ENCODE data around the gene HOXB9. TPM values are rescaled to one million over a fixed set of nuclear protein-coding genes. Genes with fewer than 3 reads are reported as not detected.
A peak's percentile ranks its signal among the peaks of the same experiment; 100 is the strongest.

Gene HOXB9
- total RNA-seq, 6 experiments from 2014 or later = not detected

DNA sequence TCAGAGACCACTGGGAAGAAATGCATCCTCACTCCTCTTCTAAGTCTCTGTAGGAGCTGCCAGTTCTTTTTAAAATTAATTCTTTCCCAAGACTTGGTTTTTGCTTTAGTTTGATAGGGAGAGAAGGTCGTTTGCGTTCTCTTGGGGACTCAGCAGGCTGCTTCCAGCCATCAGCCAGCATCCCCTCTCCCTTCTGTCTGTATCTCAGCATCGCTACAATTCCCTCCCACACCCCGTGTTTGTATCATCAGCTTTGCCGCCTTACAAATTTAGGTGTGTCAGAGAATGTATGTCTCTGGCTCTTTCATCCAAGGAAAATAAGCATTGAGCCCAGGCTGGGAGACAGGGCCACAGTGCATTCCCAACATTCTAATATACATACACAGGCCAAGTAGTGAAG is 26.8 kb downstream of the HOXB9 start:
- no peaks in the 10 kb centered on the region for H3K9me3 Mint-ChIP-seq
- H3K27ac Mint-ChIP-seq = no peak overlapping the region
- H3K4me3 Mint-ChIP-seq = no peak overlapping the region
- H3K4me1 Mint-ChIP-seq (ENCODE audit: low read depth) = peaks cover 20% of the 10 kb centered on the region
- no peaks in the 10 kb centered on the region for H3K36me3 Mint-ChIP-seq (ENCODE audit: low read depth)
- H3K27me3 Mint-ChIP-seq (ENCODE audit: insufficient read depth) = peaks cover 97% of the 10 kb centered on the region
- DNase-seq = no peak
- TF ChIP-seq, protein P1, sequence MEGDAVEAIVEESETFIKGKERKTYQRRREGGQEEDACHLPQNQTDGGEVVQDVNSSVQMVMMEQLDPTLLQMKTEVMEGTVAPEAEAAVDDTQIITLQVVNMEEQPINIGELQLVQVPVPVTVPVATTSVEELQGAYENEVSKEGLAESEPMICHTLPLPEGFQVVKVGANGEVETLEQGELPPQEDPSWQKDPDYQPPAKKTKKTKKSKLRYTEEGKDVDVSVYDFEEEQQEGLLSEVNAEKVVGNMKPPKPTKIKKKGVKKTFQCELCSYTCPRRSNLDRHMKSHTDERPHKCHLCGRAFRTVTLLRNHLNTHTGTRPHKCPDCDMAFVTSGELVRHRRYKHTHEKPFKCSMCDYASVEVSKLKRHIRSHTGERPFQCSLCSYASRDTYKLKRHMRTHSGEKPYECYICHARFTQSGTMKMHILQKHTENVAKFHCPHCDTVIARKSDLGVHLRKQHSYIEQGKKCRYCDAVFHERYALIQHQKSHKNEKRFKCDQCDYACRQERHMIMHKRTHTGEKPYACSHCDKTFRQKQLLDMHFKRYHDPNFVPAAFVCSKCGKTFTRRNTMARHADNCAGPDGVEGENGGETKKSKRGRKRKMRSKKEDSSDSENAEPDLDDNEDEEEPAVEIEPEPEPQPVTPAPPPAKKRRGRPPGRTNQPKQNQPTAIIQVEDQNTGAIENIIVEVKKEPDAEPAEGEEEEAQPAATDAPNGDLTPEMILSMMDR (IDR thresholded peaks at IDR 0.05) = no peak

DNA sequence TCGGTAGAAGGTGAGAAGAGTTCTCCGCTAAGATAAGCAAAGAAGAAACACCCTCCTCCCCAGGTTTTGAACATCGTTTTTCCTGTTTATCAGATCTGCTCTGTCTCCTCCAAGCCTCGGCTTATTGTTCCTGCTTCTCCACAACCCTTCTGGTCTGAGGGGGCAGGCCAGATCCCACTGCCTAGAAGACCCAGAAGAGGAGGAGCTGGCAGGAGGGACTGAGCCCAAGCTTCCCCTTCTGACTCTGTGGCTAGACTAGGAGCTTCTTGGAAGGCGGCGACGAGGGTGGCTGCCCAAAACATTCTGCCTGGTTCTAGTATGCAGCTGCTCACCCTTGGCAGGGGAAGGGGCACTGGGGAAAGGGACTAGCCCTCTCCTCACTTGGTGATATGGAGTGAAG is 27.4 kb downstream of the HOXB9 start:
- Mint-ChIP-seq H3K4me1 (ENCODE audit: low read depth) (peaks cover 24% of the 10 kb centered on the region), H3K36me3 (ENCODE audit: low read depth) (no peaks in the 10 kb centered on the region), H3K27ac (no peak overlapping the region), H3K9me3 (no peaks in the 10 kb centered on the region), H3K27me3 (ENCODE audit: insufficient read depth) (peaks cover 97% of the 10 kb centered on the region), H3K4me3 (no peak overlapping the region)
- TF ChIP-seq, protein P1 (IDR thresholded peaks at IDR 0.05) = no peak
- DNase-seq = no peak

DNA sequence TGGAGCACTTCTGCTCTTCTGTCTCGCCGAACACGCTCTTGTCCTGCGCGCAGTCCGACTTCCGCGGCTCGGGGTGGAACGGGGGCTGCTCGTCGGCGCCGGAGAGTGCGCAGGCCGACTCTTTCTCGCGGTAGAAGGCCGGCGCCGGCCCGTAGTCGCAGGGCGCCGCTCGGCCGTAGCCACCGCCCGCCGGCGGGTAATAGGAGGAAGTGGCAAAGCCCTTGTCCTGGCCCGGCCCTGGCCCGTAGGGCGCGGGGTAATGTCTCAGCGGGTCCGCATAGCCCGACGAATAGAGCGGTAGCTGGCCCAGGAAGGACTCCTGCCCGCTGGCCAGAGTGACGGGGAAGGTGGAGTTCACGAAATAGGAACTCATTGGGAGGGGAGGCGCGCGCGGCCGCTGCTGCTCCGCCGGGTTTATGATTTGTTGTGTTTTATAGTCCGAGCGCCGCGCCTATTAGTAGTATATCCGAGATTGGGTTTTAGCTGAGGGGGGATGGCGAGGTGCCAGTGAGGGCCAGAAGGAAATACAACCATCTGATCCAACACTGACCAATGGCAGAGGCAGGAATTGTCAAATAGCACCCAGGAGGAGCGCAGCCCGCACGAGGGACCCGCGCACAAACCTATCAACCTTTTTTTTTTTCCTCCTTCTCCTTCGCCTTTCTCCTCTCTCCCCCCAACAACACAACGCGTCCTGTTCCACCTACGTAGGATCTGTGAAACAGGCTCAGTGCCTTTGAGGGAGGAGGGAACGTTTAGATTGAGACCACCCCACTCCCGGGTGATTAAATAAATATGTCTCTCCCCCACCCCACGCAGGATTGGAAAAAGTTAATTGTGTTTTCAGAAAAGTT is 28.2 kb downstream of the HOXB9 start:
- Mint-ChIP-seq H3K36me3 (ENCODE audit: low read depth) (no peaks in the 10 kb centered on the region), H3K27ac (no peak overlapping the region), H3K4me3 (peak overlapping the region; percentile 68; the same call in 1 of the 2 replicates), H3K4me1 (ENCODE audit: low read depth) (peaks cover 29% of the 10 kb centered on the region), H3K27me3 (ENCODE audit: insufficient read depth) (peaks cover 93% of the 10 kb centered on the region), H3K9me3 (no peaks in the 10 kb centered on the region)
- TF ChIP-seq, protein P1 (IDR thresholded peaks at IDR 0.05) = no peak
- DNase-seq = no peak

DNA sequence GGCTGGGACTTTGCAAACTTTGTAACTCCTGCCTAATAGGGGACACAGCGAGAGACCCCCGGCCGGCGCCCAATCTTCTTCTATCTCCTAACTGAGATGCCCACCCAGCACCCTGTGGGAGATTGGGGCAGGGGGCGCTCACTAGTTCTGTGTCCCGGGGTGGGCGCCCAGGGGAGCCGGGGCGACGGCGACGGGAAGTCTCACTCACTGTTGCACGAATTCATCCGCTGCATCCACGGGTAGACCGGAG is 28.7 kb downstream of the HOXB9 start:
- Mint-ChIP-seq H3K27me3 (ENCODE audit: insufficient read depth) (peaks cover 92% of the 10 kb centered on the region), H3K4me1 (ENCODE audit: low read depth) (peaks cover 29% of the 10 kb centered on the region), H3K36me3 (ENCODE audit: low read depth) (no peaks in the 10 kb centered on the region), H3K4me3 (peak overlapping the region; percentile 68; the same call in 1 of the 2 replicates), H3K27ac (no peak overlapping the region), H3K9me3 (no peaks in the 10 kb centered on the region)
- TF ChIP-seq, protein P1 (IDR thresholded peaks at IDR 0.05) = no peak
- no peak for DNase-seq

DNA sequence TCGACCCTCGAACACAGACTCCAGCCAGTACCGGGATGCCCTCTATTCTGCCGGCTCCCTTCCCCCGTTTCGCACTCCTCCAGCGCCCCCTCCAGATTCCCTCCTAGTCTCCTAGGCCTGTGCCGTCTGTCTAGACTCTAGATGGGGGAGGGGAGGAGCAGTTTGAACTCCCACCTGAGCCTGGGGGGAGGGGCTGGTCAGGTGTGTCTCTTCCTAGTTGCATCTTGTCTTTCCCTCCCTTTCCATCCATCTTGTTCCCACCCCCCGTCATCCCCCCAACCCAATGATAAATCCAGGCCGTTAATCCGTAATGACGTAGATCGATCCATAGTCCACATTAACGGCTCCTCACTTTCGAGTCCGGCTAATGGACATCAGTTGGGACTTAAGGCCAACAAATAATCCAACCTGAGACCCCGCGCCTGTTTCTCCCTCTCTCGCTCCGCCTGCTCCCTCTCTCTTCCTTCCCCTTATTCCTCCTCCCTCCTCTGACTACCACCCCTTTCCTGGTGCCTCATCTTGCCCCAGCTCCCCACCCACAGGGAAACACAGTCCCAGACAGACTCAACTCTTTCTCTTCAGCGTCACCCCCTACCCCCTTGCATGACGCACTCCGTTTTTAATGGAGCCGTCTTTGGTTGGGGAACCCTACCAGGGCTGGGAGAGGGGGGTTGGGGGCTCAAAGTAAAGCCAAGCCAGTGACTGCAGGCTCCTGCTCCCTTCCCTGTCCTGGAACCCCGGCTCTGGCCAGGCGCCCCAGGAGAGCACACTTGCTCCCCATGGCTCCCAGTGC is 29.2 kb downstream of the HOXB9 start:
- Mint-ChIP-seq H3K36me3 (ENCODE audit: low read depth) (no peaks in the 10 kb centered on the region), H3K9me3 (no peaks in the 10 kb centered on the region), H3K27ac (no peak overlapping the region), H3K4me1 (ENCODE audit: low read depth) (peaks cover 29% of the 10 kb centered on the region), H3K4me3 (no peak overlapping the region; the same call in 1 of the 2 replicates), H3K27me3 (ENCODE audit: insufficient read depth) (peaks cover 90% of the 10 kb centered on the region)
- no peak for DNase-seq
- TF ChIP-seq, protein P1 (IDR thresholded peaks at IDR 0.05) = no peak
